HCEC 1CT (cell line): ENCODE measurements around the gene SH2B3.
A peak's percentile ranks its signal among the peaks of the same experiment; 100 is the strongest.
"Not testable (repeated sequence)": the region's sequence is repeated elsewhere in the genome, so short reads cannot be mapped to it uniquely, and the experiment has no call there.

ENCODE experiments used
- DNase-seq: peaks from one replicate; pipeline ENCODE4 v3.0.0-alpha.2; 2017

Gene SH2B3

GRCh38 chr12:111445726-111446581 is 40.2 kb downstream of the SH2B3 start:
- DNase-seq: peak; percentile 64

- no peak for DNase-seq
These were observed 41.2 kb downstream of the SH2B3 start for GRCh38 chr12:111446631-111447570.

DNA sequence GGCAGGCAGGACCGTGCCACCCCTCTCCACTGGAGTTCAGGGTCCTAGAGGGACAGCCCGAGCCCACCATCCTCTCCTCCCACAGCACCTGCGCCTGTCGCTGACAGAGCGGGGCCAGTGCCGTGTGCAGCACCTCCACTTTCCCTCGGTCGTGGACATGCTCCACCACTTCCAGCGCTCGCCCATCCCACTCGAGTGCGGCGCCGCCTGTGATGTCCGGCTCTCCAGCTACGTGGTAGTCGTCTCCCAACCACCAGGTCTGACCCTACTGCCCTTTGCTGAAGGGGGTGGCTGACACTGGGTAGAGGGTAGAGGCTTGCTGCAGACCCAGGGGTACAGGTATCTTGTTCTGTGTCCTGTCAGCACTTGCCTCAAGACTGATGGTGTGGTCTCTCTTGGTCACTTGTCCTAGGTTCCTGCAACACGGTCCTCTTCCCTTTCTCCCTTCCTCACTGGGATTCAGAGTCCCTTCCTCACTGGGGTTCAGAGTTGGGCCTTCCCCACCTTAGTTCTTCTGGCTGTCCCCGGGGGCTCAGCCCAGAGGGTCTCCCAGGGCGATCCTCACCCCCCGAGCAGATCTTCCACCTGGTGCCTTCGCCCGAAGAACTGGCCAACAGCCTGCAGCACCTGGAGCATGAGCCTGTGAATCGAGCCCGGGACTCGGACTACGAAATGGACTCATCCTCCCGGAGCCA is 42.0 kb downstream of the SH2B3 start:
- no peak for DNase-seq

DNA sequence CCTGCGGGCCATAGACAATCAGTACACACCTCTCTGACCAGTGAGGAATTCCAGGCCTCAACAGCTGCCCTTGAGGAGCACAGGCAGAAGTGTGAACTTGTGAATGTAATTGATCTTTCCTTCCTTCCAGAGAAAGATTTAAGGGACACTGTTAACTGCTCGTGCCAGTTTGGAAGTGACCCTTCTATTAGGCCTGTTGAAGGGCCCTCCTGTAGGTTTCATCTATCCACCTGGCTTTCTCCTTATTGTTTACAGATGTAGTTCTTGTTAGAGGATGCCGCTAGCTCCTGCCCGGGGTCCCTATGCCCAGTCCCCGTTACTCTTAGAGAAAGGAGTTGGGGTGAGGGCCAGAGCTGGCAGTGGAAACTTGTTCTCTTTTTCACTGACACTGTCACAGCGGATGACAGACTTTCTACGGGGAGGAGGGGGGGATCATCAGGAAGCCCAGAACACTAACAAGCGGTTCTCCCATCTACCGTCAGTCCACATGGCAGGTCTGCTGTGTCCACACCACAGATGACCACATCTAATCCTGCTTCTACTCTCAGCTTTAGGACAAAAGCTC is 42.6 kb downstream of the SH2B3 start:
- DNase-seq: no peak

GRCh38 chr12:111448846-111449790 is 43.4 kb downstream of the SH2B3 start:
- no peak for DNase-seq

DNA sequence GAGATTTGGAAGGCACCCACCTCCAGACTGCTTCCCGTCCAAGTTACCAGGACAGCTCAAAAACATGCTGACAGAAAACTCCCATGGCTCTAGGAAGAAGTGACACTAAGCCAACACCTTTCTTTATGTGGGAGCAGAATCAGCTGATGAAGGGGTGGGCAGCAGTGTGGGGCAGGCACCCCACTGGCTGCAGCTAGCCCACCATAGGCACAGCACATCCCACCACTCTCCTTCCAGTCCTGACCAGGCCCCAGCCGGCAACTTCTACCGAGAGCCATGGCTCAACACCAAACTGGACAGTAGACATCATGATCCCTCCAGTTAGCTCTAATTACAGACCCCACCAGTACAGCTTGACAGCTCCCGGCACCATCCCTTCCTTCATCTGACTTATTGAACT is 45.0 kb downstream of the SH2B3 start:
- DNase-seq: no peak

GRCh38 chr12:111451232-111451631 is 45.5 kb downstream of the SH2B3 start:
- no peak for DNase-seq

- peak; percentile 68 for DNase-seq
These were observed 46.0 kb downstream of the SH2B3 start for GRCh38 chr12:111451649-111452129.

GRCh38 chr12:111453071-111453989 is 47.6 kb downstream of the SH2B3 start:
- DNase-seq: no peak

DNA sequence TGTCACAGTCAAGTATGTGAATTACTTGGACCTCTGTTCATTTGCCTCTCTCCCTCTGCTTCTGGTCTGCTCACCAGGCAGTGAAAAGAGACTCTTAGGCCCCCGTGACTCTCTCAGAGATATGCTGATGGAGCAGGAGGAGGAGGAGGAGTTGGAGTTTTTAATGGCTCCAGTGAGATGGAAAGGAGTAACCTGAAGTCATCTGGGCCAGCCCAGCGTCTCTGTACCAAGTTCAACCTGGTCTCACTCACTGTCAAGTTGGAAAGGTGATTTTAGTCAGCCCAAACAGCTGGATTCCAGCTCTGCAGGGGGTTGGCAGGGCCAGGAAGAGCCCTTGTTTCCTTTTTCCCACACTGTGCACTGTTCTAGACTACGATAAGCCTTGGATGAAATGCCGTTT is 48.6 kb downstream of the SH2B3 start:
- DNase-seq: no peak

DNA sequence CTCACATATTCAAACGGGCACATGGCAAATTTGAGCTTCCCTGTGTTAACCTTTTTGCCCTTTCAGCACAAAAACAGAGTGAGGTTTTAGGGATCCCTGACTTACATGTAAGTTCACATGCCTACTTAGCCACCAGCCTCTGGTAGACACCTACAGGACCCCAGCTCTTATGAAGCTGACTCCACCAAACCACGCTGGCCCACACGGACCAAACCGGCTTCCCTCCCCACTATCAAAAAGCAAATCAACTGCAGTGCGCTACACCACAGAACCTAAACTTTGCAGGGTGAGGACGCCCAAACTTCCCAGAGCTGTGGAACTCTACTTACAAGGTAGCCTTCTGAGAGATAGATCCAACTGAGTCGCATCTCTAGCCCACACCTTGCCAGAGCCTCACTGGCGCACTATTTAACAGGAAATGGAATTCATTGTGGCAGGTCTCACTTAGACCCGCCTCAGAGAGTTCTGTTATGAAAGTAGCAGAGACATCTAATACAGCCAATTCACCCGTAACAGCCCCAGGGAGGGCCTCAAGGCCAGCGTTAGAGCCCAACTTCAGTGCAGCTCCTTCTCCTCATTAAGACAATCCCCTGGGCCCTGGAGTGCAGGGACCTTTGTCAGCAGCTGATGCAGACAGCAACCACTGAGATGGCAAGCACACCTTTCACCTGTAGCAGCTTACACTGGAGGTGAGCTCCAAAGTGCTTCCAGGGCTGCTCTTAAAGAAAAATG is 49.2 kb downstream of the SH2B3 start:
- no peak for DNase-seq

DNA sequence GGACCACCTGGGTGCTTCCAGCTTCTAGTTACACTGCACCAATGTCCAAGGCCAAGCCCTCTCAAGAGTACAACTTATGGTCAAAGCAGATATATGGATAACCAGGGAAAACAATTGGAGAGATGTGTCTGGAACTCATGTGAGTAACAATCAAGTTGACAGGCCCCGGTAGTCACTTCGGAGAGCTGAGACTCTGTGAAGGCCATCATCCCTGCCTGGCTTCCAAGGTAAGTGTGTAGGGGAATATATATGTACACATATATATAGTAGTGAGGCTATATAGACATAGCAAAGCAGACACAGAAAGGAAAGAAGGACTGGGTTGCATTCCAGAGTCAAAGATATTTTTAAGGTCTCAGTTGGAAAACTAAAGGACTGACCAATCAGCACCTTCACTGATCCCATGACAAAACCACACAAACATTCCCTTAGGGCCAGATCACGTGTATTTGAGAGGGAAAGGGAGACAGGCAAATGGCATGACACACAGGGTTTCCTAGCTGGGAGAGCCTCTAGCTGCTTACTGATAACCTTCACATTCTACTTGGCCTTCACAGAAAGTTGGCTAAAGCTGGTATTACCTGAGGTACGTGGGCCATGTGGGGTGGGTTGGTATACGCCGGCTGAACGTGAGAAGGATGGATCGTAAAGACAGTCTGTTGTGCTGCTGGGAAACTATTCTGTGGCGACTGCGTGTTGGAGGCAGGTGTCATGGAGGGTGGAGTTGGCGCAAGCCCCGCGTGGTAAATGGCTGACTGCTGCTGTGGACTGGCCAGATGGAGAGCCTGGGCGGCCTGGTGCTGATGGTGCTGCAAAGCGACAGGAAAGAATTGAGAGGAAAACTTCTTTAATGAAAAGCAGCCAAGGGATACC is 50.0 kb downstream of the SH2B3 start:
- peak; percentile 67 for DNase-seq

GRCh38 chr12:111457071-111457470 is 51.3 kb downstream of the SH2B3 start:
- DNase-seq: no peak

GRCh38 chr12:111457577-111457976 is 51.9 kb downstream of the SH2B3 start:
- DNase-seq: no peak

DNA sequence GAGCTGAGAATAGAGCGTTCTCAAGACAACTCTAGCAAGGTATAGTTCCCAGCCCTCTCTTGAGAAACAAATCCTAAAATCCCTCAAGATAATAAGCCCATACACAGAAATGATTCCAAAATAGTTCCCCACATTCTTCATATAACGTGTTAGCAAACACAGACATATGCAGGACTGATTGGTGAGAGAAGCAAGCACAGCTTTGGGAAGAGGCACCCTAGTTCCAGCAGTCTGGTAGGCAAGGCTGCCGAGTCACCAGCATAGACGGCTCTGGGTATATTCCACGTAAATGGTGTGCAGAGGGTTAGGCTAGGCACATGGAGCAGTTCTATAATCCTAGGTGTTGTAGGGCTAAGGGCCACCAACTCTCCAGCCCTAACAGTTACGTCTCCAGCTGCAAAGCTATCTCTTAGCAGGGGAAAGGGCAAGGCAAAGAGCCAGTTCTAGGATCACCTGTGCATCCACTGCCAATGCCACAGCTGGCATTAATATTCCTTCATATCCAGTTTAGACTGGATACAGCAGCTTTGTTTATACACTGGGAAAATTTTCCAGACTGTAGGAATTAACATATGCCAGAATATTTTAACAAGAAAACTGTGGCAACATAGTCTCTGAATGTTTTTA is 52.9 kb downstream of the SH2B3 start:
- DNase-seq: no peak

DNA sequence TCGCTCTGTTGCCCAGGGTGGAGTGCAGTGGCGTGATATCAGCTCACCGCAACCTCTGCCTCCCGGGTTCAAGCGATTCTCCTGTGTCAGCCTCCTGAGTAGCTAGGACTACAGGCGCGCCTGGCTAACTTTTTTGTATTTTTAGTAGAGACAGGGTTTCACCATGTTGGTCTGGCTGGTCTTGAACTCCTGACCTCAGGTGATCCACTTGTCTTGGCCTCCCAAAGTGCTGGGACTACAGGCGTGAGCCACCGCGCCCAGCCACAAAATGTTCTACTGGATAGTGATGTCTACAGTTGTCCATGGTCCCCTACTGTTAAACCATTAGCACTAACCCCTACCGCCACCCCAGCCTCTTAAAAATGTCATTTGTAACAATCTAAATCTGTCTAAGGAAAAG is 54.4 kb downstream of the SH2B3 start:
- not testable (repeated sequence) for DNase-seq

GRCh38 chr12:111462210-111462769 is 56.6 kb downstream of the SH2B3 start:
- peak; percentile 85 for DNase-seq
